Panc1 (cell line): Measurements from ENCODE around the gene SCAF4. TPM values are rescaled to one million over a fixed set of nuclear protein-coding genes. Genes with fewer than 3 reads are reported as not detected.

Experiments used
- ATAC-seq: fragments of 200-7000 bp; cut with Tn5 transposase; 2 replicates; pipeline ENCODE4 v1.9.1; 2020; ENCODE audit warnings: mild to moderate bottlenecking, moderate library complexity
- BruUV-seq: library from RNA; stranded (reverse); fragments of 400-500 nt; replicated peaks from 2 replicates; lab custom pipeline; 2021; lab: Mats Ljungman, UMichigan
- CTCF ChIA-PET: fragments of 300-600 bp; sonication (Branson Sonifier 250); formaldehyde crosslinking; loops from one replicate; lab custom pipeline; 2022; ENCODE audit warnings: antibody characterized with exemption; lab: Charles Lee
- POLR2A ChIA-PET: fragments of 300-600 bp; sonication (Branson Sonifier 250); formaldehyde crosslinking; loops from one replicate; lab custom pipeline; 2022; ENCODE audit warnings: antibody characterized with exemption; lab: Charles Lee
- DNase-seq: peaks from one replicate; pipeline ENCODE4 v3.0.0-alpha.2; 2010; ENCODE audit warnings: low read depth, low spot score
- H3K27ac ChIP-seq: 2 replicates; pipeline ENCODE4 v1.5.1; 2011; ENCODE audit warnings: mild to moderate bottlenecking, low read length, inconsistent platforms
- H3K27me3 ChIP-seq: fragments of 200-500 bp; sonication (Bioruptor generic); 2 replicates; pipeline ENCODE4 v1.6.0; 2014; ENCODE audit warnings: low read length, inconsistent platforms; ENCODE audit not compliant: control insufficient read depth, insufficient read depth
- H3K36me3 ChIP-seq: fragments of 200-500 bp; sonication (Bioruptor generic); 2 replicates; pipeline ENCODE4 v1.5.1; 2014; ENCODE audit warnings: inconsistent platforms, mild to moderate bottlenecking, low read length, moderate library complexity; ENCODE audit not compliant: control insufficient read depth, insufficient read depth
- H3K4me1 ChIP-seq: 2 replicates; pipeline ENCODE4 v1.5.1; 2011; ENCODE audit warnings: inconsistent platforms, mild to moderate bottlenecking, low read length, moderate library complexity; ENCODE audit not compliant: control insufficient read depth, insufficient read depth
- H3K4me3 ChIP-seq, 2 experiments: 2 replicates each; pipeline ENCODE4 v1.5.1; 2011 to 2012; ENCODE audit warnings: low read depth in 2 of 2, low read length in 2 of 2, mild to moderate bottlenecking in 2 of 2, inconsistent platforms in 1 of 2, moderate library complexity in 1 of 2
- H3K9me3 ChIP-seq: fragments of 200-500 bp; sonication (Bioruptor generic); 2 replicates; pipeline ENCODE4 v1.5.1; 2014; ENCODE audit warnings: low read depth, mild to moderate bottlenecking, inconsistent platforms, low read length, moderate library complexity; ENCODE audit not compliant: control insufficient read depth, insufficient read depth
- POLR2AphosphoS5 ChIP-seq: IDR thresholded peaks from 2 replicates; pipeline ENCODE4 v1.6.1; 2012; ENCODE audit warnings: mild to moderate bottlenecking, low read depth, low read length, moderate library complexity
- SIN3A ChIP-seq: IDR thresholded peaks from 2 replicates; pipeline ENCODE4 v1.6.1; 2012; ENCODE audit warnings: low read depth, mild to moderate bottlenecking, low read length, moderate library complexity, borderline replicate concordance; ENCODE audit not compliant: insufficient read depth
- TCF7L2 ChIP-seq: IDR thresholded peaks from 2 replicates; pipeline ENCODE4 v1.6.1; 2011; ENCODE audit warnings: mild to moderate bottlenecking, low read depth, low read length, inconsistent platforms
- in situ Hi-C: cut with HindIII; loops from 2 replicates; pipeline ENCODE4 v1.10.0; 2016; ENCODE audit warnings: low sequenced_read_pairs, low pct_unique_long_range_greater_than_20kb
- intact Hi-C: fragments of 100-400 bp; cut with micrococcal nuclease; formaldehyde crosslinking; loops from one replicate; pipeline ENCODE4 v1.10.0; 2022; ENCODE audit not compliant: unreplicated experiment
- total RNA-seq: library from RNA; stranded (reverse); gene quantifications from one replicate; pipeline ENCODE4 v1.2.1, GENCODE V29; 2021; ENCODE audit not compliant: unreplicated experiment
- TF ChIP-seq, protein P1 (sequence below): fragments of 450-650 bp; IDR thresholded peaks from 2 replicates; pipeline ENCODE4 v1.5.1; 2017; ENCODE audit warnings: mild to moderate bottlenecking
- TF ChIP-seq, protein P2 (sequence below), 2 experiments: IDR thresholded peaks; 2 replicates each; pipeline ENCODE4 v1.6.1; 2011 to 2012; ENCODE audit warnings: low read depth in 2 of 2, control low read depth in 1 of 2, low read length in 1 of 2, mild to moderate bottlenecking in 1 of 2, moderate library complexity in 1 of 2; ENCODE audit not compliant: insufficient read depth in 1 of 2

The SCAF4 gene
- total RNA-seq, 1 experiment from 2014 or later: 28.4 TPM

DNA sequence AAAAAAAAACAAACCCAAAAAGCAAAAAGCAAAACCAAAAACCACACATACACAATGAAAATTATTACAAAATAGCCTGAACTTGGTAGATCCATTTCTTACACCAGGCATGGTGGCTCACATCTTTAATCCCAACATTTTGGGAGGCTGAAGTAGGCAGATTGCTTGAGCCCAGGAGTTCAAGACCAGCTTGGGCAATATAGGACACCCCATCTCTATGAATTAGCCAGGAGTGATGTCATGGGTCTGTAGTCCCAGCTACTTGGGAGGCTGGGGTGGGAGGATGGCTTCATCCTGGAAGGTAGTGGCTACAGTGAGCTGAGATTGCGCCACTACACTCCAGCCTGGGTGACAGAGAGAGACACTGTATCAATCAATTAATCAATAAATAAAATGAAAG is 42.1 kb upstream of the SCAF4 start:
- DNase-seq (no peak), ATAC-seq (no peak)
- intact Hi-C loops: no loop called here
- Histone ChIP-seq H3K27ac (no peak overlapping the region), H3K36me3 (no peaks in the 10 kb centered on the region), H3K4me3 (no peak overlapping the region), H3K4me1 (no peaks in the 10 kb centered on the region), H3K9me3 (no peaks in the 10 kb centered on the region), H3K27me3 (no peaks in the 10 kb centered on the region)
- ChIA-PET POLR2A (no interaction called here), CTCF (no interaction called here)
- TF ChIP-seq, protein P1, sequence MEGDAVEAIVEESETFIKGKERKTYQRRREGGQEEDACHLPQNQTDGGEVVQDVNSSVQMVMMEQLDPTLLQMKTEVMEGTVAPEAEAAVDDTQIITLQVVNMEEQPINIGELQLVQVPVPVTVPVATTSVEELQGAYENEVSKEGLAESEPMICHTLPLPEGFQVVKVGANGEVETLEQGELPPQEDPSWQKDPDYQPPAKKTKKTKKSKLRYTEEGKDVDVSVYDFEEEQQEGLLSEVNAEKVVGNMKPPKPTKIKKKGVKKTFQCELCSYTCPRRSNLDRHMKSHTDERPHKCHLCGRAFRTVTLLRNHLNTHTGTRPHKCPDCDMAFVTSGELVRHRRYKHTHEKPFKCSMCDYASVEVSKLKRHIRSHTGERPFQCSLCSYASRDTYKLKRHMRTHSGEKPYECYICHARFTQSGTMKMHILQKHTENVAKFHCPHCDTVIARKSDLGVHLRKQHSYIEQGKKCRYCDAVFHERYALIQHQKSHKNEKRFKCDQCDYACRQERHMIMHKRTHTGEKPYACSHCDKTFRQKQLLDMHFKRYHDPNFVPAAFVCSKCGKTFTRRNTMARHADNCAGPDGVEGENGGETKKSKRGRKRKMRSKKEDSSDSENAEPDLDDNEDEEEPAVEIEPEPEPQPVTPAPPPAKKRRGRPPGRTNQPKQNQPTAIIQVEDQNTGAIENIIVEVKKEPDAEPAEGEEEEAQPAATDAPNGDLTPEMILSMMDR: no peak
- TF ChIP-seq, protein P2, sequence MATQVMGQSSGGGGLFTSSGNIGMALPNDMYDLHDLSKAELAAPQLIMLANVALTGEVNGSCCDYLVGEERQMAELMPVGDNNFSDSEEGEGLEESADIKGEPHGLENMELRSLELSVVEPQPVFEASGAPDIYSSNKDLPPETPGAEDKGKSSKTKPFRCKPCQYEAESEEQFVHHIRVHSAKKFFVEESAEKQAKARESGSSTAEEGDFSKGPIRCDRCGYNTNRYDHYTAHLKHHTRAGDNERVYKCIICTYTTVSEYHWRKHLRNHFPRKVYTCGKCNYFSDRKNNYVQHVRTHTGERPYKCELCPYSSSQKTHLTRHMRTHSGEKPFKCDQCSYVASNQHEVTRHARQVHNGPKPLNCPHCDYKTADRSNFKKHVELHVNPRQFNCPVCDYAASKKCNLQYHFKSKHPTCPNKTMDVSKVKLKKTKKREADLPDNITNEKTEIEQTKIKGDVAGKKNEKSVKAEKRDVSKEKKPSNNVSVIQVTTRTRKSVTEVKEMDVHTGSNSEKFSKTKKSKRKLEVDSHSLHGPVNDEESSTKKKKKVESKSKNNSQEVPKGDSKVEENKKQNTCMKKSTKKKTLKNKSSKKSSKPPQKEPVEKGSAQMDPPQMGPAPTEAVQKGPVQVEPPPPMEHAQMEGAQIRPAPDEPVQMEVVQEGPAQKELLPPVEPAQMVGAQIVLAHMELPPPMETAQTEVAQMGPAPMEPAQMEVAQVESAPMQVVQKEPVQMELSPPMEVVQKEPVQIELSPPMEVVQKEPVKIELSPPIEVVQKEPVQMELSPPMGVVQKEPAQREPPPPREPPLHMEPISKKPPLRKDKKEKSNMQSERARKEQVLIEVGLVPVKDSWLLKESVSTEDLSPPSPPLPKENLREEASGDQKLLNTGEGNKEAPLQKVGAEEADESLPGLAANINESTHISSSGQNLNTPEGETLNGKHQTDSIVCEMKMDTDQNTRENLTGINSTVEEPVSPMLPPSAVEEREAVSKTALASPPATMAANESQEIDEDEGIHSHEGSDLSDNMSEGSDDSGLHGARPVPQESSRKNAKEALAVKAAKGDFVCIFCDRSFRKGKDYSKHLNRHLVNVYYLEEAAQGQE (IDR thresholded peaks at IDR 0.05; ENCODE audit: insufficient read depth in 1 of 2, low read depth in 2 of 2, low read length in 1 of 2): no peak
- TF ChIP-seq SIN3A: no peak
- TF ChIP-seq POLR2AphosphoS5: no peak
- no peak for TF ChIP-seq TCF7L2
- in situ Hi-C loops: no loop called here
- BruUV-seq: no TSS peak

DNA sequence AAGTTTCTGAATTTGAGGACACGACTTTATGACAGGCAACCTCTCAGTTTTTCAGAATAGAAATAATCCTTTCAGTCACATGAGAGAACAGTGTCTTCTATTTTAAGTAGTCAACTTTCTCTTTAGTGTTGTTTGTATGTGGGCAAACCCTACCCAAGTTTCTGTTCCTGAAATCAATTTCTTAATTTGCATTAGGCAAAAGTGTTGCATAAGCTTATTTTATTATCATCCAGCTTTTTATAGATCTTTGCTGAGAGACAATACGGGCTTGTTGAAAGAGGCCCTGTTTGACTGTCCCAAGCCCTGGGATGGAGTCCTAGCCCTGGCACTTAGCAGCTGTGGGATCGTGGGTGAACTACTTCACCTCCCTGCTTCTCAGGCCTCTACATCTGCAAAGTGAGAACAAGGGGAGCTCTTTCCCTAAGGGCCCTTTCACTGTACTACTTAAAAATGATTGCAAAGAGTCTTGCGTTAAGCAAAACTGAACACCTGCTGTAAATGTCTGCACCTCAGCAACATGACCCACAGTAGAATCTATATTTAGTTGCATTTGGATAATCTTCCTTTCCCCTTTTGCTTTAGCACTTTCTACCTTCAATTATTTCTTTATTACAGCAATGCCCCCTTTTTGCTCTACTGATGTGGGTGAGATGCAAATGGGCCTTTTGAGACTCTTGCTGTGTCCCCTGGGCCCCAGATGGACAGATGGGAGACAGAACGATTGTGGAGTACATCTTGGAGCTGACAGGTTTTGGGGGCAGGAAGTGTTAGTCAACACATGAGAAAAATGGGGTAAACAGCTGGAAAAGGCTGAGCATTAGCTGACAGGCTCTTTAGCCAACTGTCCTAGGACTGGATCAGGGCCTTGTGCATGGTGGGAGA is 41.0 kb upstream of the SCAF4 start:
- no peak overlapping the region for H3K27ac ChIP-seq
- ATAC-seq (no peak), DNase-seq (no peak)
- TF ChIP-seq POLR2AphosphoS5 (no peak), TCF7L2 (no peak), SIN3A (no peak)
- TF ChIP-seq, protein P1: no peak
- H3K4me1 ChIP-seq: no peaks in the 10 kb centered on the region
- POLR2A ChIA-PET: no interaction called here
- H3K36me3 ChIP-seq: no peaks in the 10 kb centered on the region
- H3K4me3 ChIP-seq: no peak overlapping the region
- intact Hi-C loops (no loop called here), in situ Hi-C loops (no loop called here)
- CTCF ChIA-PET: no interaction called here
- no peaks in the 10 kb centered on the region for H3K9me3 ChIP-seq
- no peaks in the 10 kb centered on the region for H3K27me3 ChIP-seq
- no TSS peak for BruUV-seq
